HG02938 (cell line): ENCODE results near the gene MYH3.

ENCODE experiments used
- ATAC-seq: cut with Tn5 transposase; IDR thresholded peaks from one replicate; pipeline ENCODE4 v1.9.1; 2021; ENCODE audit warnings: mild to moderate bottlenecking, moderate library complexity; ENCODE audit not compliant: unreplicated experiment

Gene MYH3

GRCh38 chr17:10649602-10650001 is 7.5 kb downstream of the MYH3 start:
- no peak for ATAC-seq

GRCh38 chr17:10648956-10649355 is 8.2 kb downstream of the MYH3 start:
- ATAC-seq, result no peak

DNA sequence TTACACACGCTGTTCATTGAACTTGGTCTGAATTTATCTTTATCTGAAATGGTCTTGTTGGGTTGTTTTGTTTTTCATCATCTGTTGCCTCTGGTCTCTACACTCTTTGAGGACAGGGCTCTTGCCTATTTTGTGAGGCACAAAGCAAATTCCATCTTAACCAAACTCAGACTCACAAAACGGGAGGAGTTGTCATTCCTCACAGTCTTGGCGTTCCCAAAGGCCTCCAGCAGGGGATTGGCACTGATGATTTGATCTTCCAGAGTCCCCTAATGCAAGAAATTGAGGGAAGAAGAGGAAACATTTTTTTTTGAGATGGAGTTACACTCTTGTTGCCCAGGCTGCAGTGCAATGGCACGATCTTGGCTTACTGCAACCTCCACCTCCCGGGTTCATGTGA is 8.7 kb downstream of the MYH3 start:
- no peak for ATAC-seq

- ATAC-seq, result no peak
These were observed 10.6 kb downstream of the MYH3 start for GRCh38 chr17:10646392-10646990.

- no peak for ATAC-seq
These were observed 16.6 kb downstream of the MYH3 start for GRCh38 chr17:10640475-10640874.

GRCh38 chr17:10638151-10638550 is 19.0 kb downstream of the MYH3 start:
- ATAC-seq, result no peak

DNA sequence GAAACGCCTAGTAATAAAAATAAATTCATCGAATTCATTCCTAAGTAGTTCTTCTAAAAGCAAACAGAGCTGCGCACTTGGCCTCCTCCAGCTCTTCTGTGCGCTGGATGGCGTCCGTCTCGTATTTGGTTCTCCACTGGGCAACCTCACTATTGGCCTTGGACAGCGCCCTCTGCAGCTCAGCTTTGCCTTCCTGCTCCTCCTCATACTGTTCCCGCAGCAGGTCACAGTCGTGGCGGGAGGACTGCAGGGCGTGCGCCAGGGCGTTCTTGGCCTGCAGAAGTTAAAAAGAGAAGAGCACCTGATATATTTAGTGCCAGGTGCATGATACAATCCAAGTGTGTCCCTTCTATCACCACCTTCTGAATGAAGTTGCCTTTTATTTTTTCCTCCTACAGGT is 21.8 kb downstream of the MYH3 start:
- no peak for ATAC-seq

GRCh38 chr17:10633738-10634379 is 23.2 kb downstream of the MYH3 start:
- peak; percentile 88 for ATAC-seq

GRCh38 chr17:10631701-10632100 is 25.4 kb downstream of the MYH3 start:
- ATAC-seq, result no peak

DNA sequence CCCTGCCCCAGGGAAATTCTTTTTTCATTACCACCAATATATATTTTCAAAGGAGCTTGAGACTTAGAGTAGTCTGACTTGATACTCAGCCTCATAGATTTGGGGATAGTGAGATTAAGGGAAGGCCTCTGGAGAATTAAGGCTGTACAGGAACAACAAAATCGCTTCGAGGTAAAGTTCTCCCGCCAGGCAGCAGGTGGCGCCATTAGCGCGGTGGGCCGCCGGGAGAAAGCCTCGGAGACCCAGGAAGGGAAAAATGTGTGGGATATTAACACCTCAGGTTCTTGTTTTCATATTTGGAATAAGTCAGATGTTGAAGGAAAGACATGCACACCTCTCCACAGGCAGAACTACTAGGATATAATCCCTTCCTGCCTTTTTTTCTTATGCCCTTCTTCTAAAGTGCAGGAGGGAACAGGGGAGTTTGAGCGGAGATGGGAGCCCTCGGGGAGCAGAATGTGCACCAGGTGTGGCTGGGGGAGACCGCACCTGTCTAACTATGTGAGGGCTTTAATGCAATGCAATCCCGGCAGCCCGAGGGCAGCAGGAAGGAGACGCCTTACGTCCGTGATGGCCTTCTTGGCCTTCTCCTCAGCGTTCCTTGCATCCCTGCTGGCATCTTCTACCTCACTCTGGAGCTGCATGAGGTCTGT is 25.9 kb downstream of the MYH3 start:
- ATAC-seq, result no peak

- ATAC-seq, result no peak
These were observed 27.4 kb downstream of the MYH3 start for GRCh38 chr17:10629706-10630105.

DNA sequence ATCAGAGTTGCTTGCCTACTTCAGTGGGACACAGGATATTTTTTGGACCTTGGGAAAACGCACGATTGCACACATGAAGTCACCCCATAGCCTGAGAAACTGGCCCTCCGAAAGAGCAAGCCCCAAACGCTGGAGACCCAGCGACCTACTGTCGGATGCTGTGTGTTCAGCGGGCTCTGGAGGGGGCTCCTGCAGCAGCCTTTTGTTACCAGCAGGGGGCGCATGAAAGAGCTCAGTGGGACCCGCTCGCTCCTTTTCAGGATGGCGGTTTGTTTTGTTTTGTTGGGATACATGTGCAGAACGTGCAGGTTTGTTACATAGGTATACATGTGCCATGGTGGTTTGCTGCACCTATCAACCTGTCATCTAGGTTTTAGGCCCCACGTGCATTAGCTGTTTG is 28.4 kb downstream of the MYH3 start:
- no peak for ATAC-seq

- ATAC-seq, result no peak
These were observed 30.7 kb downstream of the MYH3 start for GRCh38 chr17:10626390-10626789.

DNA sequence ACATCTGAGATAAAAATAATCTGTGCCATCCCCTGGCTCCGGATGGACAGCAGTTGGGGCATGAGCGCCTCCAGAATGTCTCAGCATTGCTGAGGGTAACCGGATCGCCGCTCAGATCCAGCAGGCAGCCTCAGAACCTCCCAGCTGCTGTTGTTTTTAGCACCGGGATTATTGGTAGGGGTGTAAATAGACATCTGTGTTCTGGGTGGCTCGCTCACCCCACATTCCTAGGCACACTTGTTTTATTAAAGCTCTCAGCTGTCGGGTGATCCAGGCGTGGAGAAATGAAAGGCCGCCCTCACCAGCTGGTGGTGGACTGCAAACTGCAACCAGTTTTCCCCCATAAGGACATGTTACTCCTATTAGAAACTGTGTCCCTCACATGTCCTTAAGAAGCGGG is 32.1 kb downstream of the MYH3 start:
- no peak for ATAC-seq

GRCh38 chr17:10623737-10624338 is 33.3 kb downstream of the MYH3 start:
- no peak for ATAC-seq

DNA sequence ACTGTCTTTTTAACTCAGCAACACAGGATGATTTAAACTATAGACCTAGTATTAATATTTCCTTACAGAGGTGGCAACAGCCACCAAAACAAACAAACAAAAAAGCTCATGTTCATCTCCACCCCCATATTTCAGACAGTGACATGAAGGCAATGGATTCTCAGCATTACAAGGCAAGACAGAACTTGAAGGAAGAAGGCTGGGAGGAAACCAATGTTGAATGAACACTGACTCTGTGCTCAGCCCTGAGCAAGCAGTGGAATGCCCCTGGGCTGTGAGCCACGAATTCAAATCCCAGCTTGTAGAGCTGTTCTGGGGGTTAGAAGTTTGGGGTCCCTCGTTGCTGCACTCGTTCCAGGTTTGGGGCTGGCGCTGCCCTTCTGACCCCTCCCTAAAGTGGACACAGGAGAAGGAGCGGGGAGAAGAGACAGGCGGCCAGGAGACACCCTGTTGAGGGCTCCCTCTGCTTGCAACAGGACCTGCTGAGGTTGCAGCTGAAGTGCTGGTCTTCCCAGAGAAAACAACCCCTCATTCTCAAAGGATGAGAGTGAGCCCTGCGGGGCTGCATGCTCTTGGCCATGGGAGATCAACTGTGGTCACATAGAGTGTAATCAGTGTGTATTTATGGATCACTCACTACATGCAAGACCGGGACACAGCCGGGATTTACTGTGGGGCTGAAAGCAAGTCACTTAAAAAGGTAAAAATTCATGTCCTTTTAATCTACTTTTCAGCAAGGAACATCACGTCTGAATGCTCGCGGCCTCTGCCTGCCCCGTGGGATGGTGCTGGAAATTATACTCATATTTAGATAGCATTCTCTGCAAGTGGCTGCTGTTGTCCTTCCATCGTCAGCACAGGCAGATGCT is 34.3 kb downstream of the MYH3 start:
- ATAC-seq, result no peak

DNA sequence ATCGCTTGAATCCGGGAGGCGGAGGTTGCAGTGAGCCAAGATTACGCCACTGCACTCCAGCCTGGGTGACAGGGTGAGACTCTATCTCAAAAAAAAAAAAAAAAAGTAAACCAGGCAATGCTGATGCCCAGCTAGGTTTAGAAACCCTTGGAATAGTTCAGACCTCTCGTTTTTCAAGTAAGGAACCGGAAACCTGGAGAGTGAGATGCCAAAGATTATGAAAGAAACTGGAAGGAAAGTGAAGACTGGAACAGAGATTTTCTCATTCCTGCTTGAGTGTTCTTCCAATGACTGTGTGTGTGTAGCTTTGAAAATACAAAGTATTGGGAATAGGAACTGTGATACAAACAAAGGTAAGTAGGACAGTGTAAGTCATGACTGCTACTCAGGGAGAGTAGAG is 35.7 kb downstream of the MYH3 start:
- no peak for ATAC-seq

GRCh38 chr17:10620823-10621222 is 36.3 kb downstream of the MYH3 start:
- no peak for ATAC-seq

- ATAC-seq, result peak; percentile 63
These were observed 38.9 kb downstream of the MYH3 start for GRCh38 chr17:10618202-10618635.

DNA sequence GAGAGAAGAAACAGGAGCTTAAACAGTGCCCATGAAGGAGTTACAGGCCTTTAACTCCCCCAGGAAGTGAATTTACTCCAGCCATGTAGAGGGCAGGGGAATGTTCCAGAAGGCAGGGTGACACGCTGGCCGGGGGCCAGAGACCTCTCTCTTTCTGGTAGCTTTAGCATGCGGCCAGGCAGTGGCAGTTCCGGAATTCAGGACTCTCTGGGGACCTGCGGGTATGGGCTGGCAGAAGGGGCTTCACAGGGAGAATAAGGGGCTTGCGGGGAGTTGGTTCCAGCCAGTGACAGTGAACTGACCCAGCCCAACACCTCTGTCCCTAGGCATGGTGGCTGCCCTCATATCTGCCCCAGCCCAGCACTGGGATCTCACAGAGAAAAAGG is 40.0 kb downstream of the MYH3 start:
- no peak for ATAC-seq

DNA sequence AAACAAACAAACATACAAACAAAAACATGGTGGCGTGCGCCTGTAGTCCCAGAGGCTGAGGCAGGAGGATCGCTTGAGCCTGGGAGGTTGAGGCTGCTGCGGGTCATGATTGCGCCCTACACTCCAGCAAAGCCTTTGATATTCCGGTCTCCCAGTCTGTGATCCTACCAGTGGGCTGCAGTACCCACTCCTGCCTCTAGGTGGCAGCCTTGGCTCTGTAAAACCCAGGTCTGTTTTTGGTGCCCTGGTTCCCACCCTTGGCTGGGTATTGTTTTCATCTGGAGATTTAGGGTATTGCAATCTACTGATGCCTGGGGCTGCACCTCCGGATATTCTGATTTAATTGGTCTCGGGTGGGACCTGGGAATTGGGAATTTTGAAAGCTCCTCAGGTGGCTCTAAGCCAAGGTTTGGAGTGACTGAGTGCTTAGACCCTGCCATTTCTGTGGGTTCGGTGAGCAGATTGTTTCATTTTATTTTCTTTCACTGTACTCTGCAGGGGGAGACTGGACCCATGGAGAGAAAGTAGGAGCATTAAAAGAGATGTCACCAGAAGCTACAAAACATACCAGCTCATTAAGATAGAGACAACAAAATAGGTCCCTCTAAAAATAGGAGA is 40.5 kb downstream of the MYH3 start:
- peak; percentile 53 for ATAC-seq
